K562 (cell line): ENCODE data around the gene OSCP1. TPM values are rescaled to one million over a fixed set of nuclear protein-coding genes. Genes with fewer than 3 reads are reported as not detected.

Experiments
- ATF7 ChIP-seq: fragments of 450-650 bp; IDR thresholded peaks from 2 replicates; pipeline ENCODE4 v1.7.1; 2014; ENCODE audit warnings: mild to moderate bottlenecking, moderate library complexity
- CAMTA2 ChIP-seq: fragments of 250-450 bp; sonication (Bioruptor Pico); conservative IDR thresholded peaks from 2 replicates; pipeline ENCODE4 v1.5.1; 2022
- GATAD2B ChIP-seq: fragments of 450-650 bp; IDR thresholded peaks from 2 replicates; pipeline ENCODE4 v1.6.1; 2017; ENCODE audit warnings: mild to moderate bottlenecking, borderline replicate concordance
- MECOM ChIP-seq: fragments of 250-450 bp; sonication (Bioruptor Pico); IDR thresholded peaks from 2 replicates; pipeline ENCODE4 v1.8.0; 2022; ENCODE audit warnings: inconsistent platforms
- MYC ChIP-seq, 2 experiments: fragments of 250-450 bp in 1 of 2; sonication (Bioruptor Pico) in 1 of 2; IDR thresholded peaks; 2 replicates each; pipeline versions ENCODE4 v1.5.1 to v1.6.1; 2012 to 2021; ENCODE audit warnings: low read depth in 2 of 2, borderline replicate concordance in 1 of 2, improper control_type of control experiment in 1 of 2, low read length in 1 of 2, mild to moderate bottlenecking in 1 of 2, moderate library complexity in 1 of 2
- SREBF2 ChIP-seq: sonication (generic); formaldehyde crosslinking; IDR thresholded peaks from 2 replicates; pipeline ENCODE4 v1.4.0; 2020; ENCODE audit warnings: mild to moderate bottlenecking, missing genetic modification reagents
- ZNF324 ChIP-seq: fragments of 250-450 bp; sonication (Bioruptor Pico); IDR thresholded peaks from 2 replicates; pipeline ENCODE4 v1.4.0; 2020; ENCODE audit warnings: mild to moderate bottlenecking
- ZNF79 ChIP-seq: fragments of 250-450 bp; sonication (Bioruptor Pico); IDR thresholded peaks from 2 replicates; pipeline ENCODE4 v1.4.0; 2020; ENCODE audit warnings: low read depth, mild to moderate bottlenecking, moderate library complexity
- polyA plus RNA-seq, 8 experiments: library from polyadenylated mRNA; depleted of rRNA in 4 of 8; stranded (reverse) in 5 of 8; unstranded in 3 of 8; fragments of >200 nt; fragmentation: Nextera tagmentation in 2 of 8; fragmentation: Illumina TruSeq in 1 of 8; extraction: Ambion mirVana in 2 of 8; extraction: Trizol in 1 of 8; gene quantifications; 2 replicates each; pipeline versions ENCODE4 v1.2.1 to v1.2.3, GENCODE V29; 2011 to 2014; ENCODE audit warnings: inconsistent platforms in 1 of 8, missing spikeins in 1 of 8
- total RNA-seq, 7 experiments: library from RNA; depleted of rRNA in 6 of 7; stranded (reverse); fragments of >200 nt in 6 of 7; fragmentation: Illumina TruSeq in 2 of 7; extraction: Trizol in 2 of 7; gene quantifications; 2 replicates each; pipeline versions ENCODE4 v1.2.1 to v1.2.3, GENCODE V29; 2011 to 2021; ENCODE audit warnings: low replicate concordance in 1 of 7
- TF ChIP-seq, protein P1 (sequence below): fragments of 250-450 bp; sonication (Bioruptor Pico); IDR thresholded peaks from 2 replicates; pipeline ENCODE4 v1.5.0; 2021; ENCODE audit warnings: mild to moderate bottlenecking, moderate library complexity

The OSCP1 gene
- total and polyA plus RNA-seq, 9 of the 15 experiments (the other 6 are each of a cell fraction or from before 2014, with no cell fraction given): 0.15 to 0.40 (median 0.33) TPM; not detected in 5

DNA sequence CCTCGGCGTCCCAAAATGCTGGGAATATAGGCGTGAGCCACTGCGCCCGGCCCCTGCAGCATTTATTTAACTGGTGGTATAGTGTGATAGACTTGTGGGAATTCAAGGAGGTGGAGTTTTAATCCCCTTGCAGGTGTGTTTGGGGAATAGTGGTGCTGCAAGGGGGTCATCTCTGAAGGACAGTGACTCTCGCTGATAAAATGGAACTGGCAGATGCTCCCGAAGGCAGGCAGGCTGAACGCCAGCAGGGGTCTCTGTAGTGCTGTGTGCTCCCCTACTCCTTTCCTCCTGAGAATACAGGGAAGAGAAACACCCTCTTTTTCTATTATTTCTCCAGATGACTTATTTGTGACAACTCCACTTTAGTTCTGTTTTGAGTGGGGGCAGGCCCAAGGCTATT lies 4.0 kb downstream of the OSCP1 start (continued):
- TF ChIP-seq ATF7 (0 out of 2 replicates have a peak, but pooled peaks have one; percentile 14), ZNF324 (CRISPR knock-in tag) (no peak), SREBF2 (no peak), MECOM (CRISPR knock-in tag) (peak; percentile 83; the same call in 1 of the 2 replicates), MYC (IDR thresholded peaks at IDR 0.05; ENCODE audit: low read depth, low read length) (0 out of 2 replicates have a peak, but pooled peaks have one; percentile 19), MYC (CRISPR knock-in tag; IDR thresholded peaks at IDR 0.05; ENCODE audit: borderline replicate concordance, low read depth) (no peak), CAMTA2 (CRISPR knock-in tag) (no peak), GATAD2B (peak; percentile 26; the same call in 1 of the 2 replicates), ZNF79 (CRISPR knock-in tag) (no peak)
- TF ChIP-seq, protein P1, sequence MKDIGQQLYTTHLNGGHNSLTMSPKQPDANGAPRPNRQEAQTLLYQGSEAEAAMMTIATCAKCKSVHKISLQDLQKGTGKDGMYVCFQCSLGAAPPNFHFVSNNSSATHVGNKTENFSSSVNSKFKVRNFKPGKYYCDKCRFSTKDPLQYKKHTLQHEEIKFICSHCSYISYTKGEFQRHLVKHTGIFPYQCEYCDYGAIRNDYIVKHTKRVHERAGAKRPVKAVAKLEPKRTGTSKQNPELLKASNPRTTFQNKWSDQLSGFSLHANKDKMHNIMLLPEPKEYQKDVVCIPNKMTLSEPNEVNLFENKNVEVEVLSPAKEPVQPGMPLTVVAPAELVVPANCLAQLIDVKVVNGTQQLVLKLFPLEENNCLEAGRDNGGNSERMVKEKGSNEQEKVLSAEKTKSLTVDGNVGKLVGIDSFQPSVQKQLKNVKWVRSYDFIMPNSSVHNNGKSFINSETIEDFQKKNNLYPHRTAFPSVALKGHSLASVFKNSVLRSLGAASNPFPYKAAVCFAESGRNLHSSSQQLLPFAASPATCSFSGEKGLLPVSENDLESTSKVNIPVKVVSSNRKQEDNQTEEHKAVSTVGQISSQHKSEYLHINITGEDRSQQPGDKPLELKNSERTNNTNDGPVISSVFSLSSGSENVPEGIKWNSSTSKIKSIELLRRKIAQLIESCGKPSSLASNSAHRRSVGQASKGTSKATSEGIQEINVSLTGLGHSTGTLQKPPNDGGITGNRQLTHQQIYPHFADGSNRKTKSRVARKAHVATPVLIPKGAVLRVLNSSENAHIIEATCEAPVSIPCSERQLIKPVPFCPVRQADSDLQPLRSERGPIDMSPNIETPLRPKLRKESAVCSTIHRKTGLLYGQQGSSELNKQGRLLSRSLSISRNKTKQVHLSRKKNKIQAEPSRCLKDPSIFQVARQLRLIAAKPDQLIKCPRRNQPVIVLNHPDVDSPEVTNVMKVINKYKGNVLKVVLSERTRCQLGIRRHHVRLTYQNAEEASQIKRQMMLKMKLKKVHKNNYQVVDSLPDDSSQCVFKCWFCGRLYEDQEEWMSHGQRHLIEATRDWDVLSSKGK: no peak
